IMR-90 (cell line): ENCODE data around the gene MERTK. TPM values are rescaled to one million over a fixed set of nuclear protein-coding genes. Genes with fewer than 3 reads are reported as not detected.

Experiments used
- ATAC-seq: fragments of 200-7000 bp; cut with Tn5 transposase; 2 replicates; pipeline ENCODE4 v1.9.1; 2020; ENCODE audit warnings: low read depth, mild to moderate bottlenecking, moderate library complexity
- BruUV-seq: library from RNA; stranded (reverse); fragments of 400-500 nt; replicated peaks from 2 replicates; lab custom pipeline; 2021; lab: Mats Ljungman, UMichigan
- CTCF ChIA-PET: fragments of 300-600 bp; formaldehyde crosslinking; extraction: SDS; loops from one replicate; lab custom pipeline; 2021; ENCODE audit warnings: antibody characterized with exemption; lab: Yijun Ruan, JAX
- POLR2A ChIA-PET: fragments of 300-600 bp; sonication (Branson Sonifier 250); formaldehyde crosslinking; loops from one replicate; lab custom pipeline; 2022; ENCODE audit warnings: antibody characterized with exemption; ENCODE audit not compliant: unreplicated experiment; lab: Charles Lee
- DNase-seq: peaks from one replicate; pipeline ENCODE4 v3.0.0; 2013
- H2AFZ ChIP-seq: replicated peaks from 2 replicates; pipeline ENCODE3; 2013; ENCODE audit warnings: low read length, mild to moderate bottlenecking; ENCODE audit not compliant: poor library complexity
- H2AK5ac ChIP-seq: 2 replicates; pipeline ENCODE4 v1.6.1; 2013; ENCODE audit warnings: low read depth, low read length, inconsistent platforms
- H2AK9ac ChIP-seq: replicated peaks from 2 replicates; pipeline ENCODE3; 2013; ENCODE audit warnings: mild to moderate bottlenecking, low read depth, low read length, moderate library complexity; ENCODE audit not compliant: poor library complexity
- H2BK120ac ChIP-seq: 2 replicates; pipeline ENCODE4 v1.6.1; 2013; ENCODE audit warnings: low read depth, low read length, inconsistent platforms
- H2BK15ac ChIP-seq: 3 replicates; pipeline ENCODE4 v1.6.1; 2013; ENCODE audit warnings: low read depth, low read length, inconsistent platforms
- H2BK20ac ChIP-seq: 2 replicates; pipeline ENCODE4 v1.6.1; 2013; ENCODE audit warnings: low read depth, mild to moderate bottlenecking, inconsistent platforms, low read length, moderate library complexity
- H2BK5ac ChIP-seq: 2 replicates; pipeline ENCODE4 v1.6.1; 2013; ENCODE audit warnings: mild to moderate bottlenecking, low read depth, low read length, inconsistent platforms; ENCODE audit not compliant: poor library complexity, severe bottlenecking
- H3K14ac ChIP-seq: replicated peaks from 2 replicates; pipeline ENCODE4 v1.6.1; 2013; ENCODE audit warnings: low read depth, low read length, inconsistent platforms
- H3K18ac ChIP-seq: 2 replicates; pipeline ENCODE4 v1.6.1; 2013; ENCODE audit warnings: low read depth, low read length, control low read depth
- H3K23ac ChIP-seq: 2 replicates; pipeline ENCODE4 v1.6.1; 2013; ENCODE audit warnings: low read depth, low read length, inconsistent platforms
- H3K27ac ChIP-seq: 2 replicates; pipeline ENCODE4 v1.5.1; 2013; ENCODE audit warnings: mild to moderate bottlenecking, control low read depth, low read length; ENCODE audit not compliant: insufficient read depth
- H3K27me3 ChIP-seq: 2 replicates; pipeline ENCODE4 v1.6.1; 2013; ENCODE audit warnings: low read length; ENCODE audit not compliant: control insufficient read depth, insufficient read depth
- H3K36me3 ChIP-seq: 2 replicates; pipeline ENCODE4 v1.6.1; 2013; ENCODE audit warnings: low read length, mixed read lengths; ENCODE audit not compliant: control insufficient read depth, insufficient read depth
- H3K4ac ChIP-seq: 2 replicates; pipeline ENCODE4 v1.6.1; 2013; ENCODE audit warnings: low read depth, low read length, inconsistent platforms
- H3K4me1 ChIP-seq: 2 replicates; pipeline ENCODE4 v1.6.1; 2013; ENCODE audit warnings: low read length, mixed read lengths; ENCODE audit not compliant: control insufficient read depth, insufficient read depth
- H3K4me2 ChIP-seq: 2 replicates; pipeline ENCODE4 v1.6.1; 2013; ENCODE audit warnings: low read depth, mild to moderate bottlenecking, control low read depth, low read length, moderate library complexity
- H3K4me3 ChIP-seq: 2 replicates; pipeline ENCODE4 v1.5.1; 2013; ENCODE audit warnings: low read depth, mild to moderate bottlenecking, control low read depth, low read length, moderate library complexity; ENCODE audit not compliant: insufficient read depth
- H3K56ac ChIP-seq: 2 replicates; pipeline ENCODE4 v1.6.1; 2013; ENCODE audit warnings: low read length, inconsistent platforms; ENCODE audit not compliant: insufficient read depth; ENCODE audit errors: extremely low read depth
- H3K79me1 ChIP-seq, 2 experiments: 2 replicates each; pipeline ENCODE4 v1.6.1; 2013; ENCODE audit warnings: low read length in 2 of 2, inconsistent platforms in 1 of 2, low read depth in 1 of 2
- H3K9ac ChIP-seq: 2 replicates; pipeline ENCODE4 v1.6.1; 2013; ENCODE audit warnings: low read depth, low read length, control low read depth
- H3K9me1 ChIP-seq: 2 replicates; pipeline ENCODE4 v1.6.1; 2013; ENCODE audit warnings: low read length, inconsistent platforms; ENCODE audit not compliant: insufficient read depth
- H3K9me3 ChIP-seq: 2 replicates; pipeline ENCODE4 v1.6.1; 2013; ENCODE audit warnings: low read length; ENCODE audit not compliant: control insufficient read depth, insufficient read depth
- H4K20me1 ChIP-seq: 2 replicates; pipeline ENCODE4 v1.6.1; 2013; ENCODE audit warnings: low read length, inconsistent platforms; ENCODE audit not compliant: insufficient read depth
- H4K5ac ChIP-seq: 2 replicates; pipeline ENCODE4 v1.6.1; 2013; ENCODE audit warnings: mild to moderate bottlenecking, low read depth, low read length, control low read depth
- H4K8ac ChIP-seq, 2 experiments: 2 replicates each; pipeline ENCODE4 v1.6.1; 2013; ENCODE audit warnings: low read depth in 2 of 2, low read length in 2 of 2, control low read depth in 1 of 2, inconsistent platforms in 1 of 2
- H4K91ac ChIP-seq: 2 replicates; pipeline ENCODE4 v1.6.1; 2013; ENCODE audit warnings: low read depth, low read length, inconsistent platforms; ENCODE audit not compliant: insufficient read depth
- MXI1 ChIP-seq: IDR thresholded peaks from 2 replicates; pipeline ENCODE4 v1.6.1; 2012; ENCODE audit warnings: low read depth, mild to moderate bottlenecking, low read length, moderate library complexity, borderline replicate concordance
- POLR2A ChIP-seq: IDR thresholded peaks from 2 replicates; pipeline ENCODE4 v1.6.1; 2012; ENCODE audit warnings: mild to moderate bottlenecking, low read depth, low read length
- WGBS, 2 experiments: methylation state at CpG; one replicate each; pipeline versions ENCODE4 v1.1.5 to v1.1.7; 2013; ENCODE audit warnings: missing lambda C conversion rate in 2 of 2; ENCODE audit not compliant: insufficient read length in 1 of 2; ENCODE audit errors: extremely low coverage in 2 of 2; 5-methylcytosine and 5-hydroxymethylcytosine counted together
- dilution Hi-C: fragments of 300-500 bp; cut with HindIII; formaldehyde crosslinking; loops from one replicate; pipeline ENCODE4 v1.14.3; 2018; ENCODE audit warnings: low sequenced_read_pairs; ENCODE audit not compliant: unreplicated experiment
- in situ Hi-C: fragments of 300-500 bp; cut with MboI; formaldehyde crosslinking; loops from 3 replicates; pipeline ENCODE4 v1.14.3; 2019; ENCODE audit warnings: low sequenced_read_pairs, inconsistent platforms, mixed read lengths
- intact Hi-C: fragments of 100-400 bp; cut with micrococcal nuclease; formaldehyde crosslinking; loops from 2 replicates; pipeline ENCODE4 v1.10.0; 2022
- polyA plus RNA-seq, 3 experiments: library from polyadenylated mRNA; depleted of rRNA; stranded (reverse); fragments of >200 nt; gene quantifications; 2 replicates each; pipeline ENCODE4 v1.2.3, GENCODE V29; 2012; ENCODE audit warnings: low replicate concordance in 1 of 3
- total RNA-seq: library from RNA; depleted of rRNA; stranded (reverse); fragments of >200 nt; gene quantifications from 2 replicates; pipeline ENCODE4 v1.2.3, GENCODE V29; 2012
- TF ChIP-seq, protein P1 (sequence below): fragments of 150-350 bp; IDR thresholded peaks from 2 replicates; pipeline ENCODE4 v1.6.1; 2016; ENCODE audit warnings: low read depth, mild to moderate bottlenecking, low read length, moderate library complexity, borderline replicate concordance

MERTK gene
- total and polyA plus RNA-seq, 2 of the 4 experiments (the other 2 are of a cell fraction) = 0.36 to 0.62 TPM

DNA sequence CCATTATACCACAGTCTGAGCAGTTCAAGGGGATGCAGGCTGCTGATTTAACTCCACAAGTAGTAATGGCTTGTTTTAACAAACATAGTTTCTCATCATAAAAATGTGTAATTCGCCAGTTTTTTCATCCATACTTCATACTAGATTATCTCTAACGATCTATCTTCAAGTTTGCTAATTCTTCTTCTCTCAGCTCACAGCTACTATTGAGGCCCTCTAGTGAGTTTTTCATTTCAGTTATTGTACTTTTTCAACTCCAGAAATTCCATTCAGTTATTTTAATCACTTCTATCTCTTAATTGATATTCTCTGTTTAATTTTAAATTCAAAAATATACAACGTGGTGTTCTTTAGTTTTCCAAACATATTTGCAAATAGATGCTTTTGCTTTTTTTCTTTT is 136.5 kb downstream of the MERTK start:
- Histone ChIP-seq H2AK9ac (no peak overlapping the region), H3K23ac (no peak overlapping the region), H3K18ac (no peak overlapping the region), H3K27ac (no peak overlapping the region), H2BK20ac (no peak overlapping the region), H4K20me1 (no peaks in the 10 kb centered on the region), H2BK120ac (no peak overlapping the region), H2AFZ (no peak overlapping the region), H3K4ac (no peak overlapping the region), H3K56ac (no peak overlapping the region), H3K14ac (no peak overlapping the region), H2BK15ac (no peak overlapping the region), H4K5ac (no peak overlapping the region), H3K4me3 (no peak overlapping the region), H3K27me3 (no peaks in the 10 kb centered on the region; the same call in 1 of the 2 replicates), H3K36me3 (no peaks in the 10 kb centered on the region), H4K91ac (no peak overlapping the region), H3K9ac (no peak overlapping the region), H3K9me3 (0 out of 2 replicates have a peak, but pooled peaks cover 1% of the 10 kb centered on the region), H2AK5ac (no peak overlapping the region), H4K8ac (no peak overlapping the region), H3K4me1 (peaks cover 3% of the 10 kb centered on the region; the same call in 1 of the 2 replicates), H3K79me1 (no peaks in the 10 kb centered on the region), H3K9me1 (no peaks in the 10 kb centered on the region; the same call in 1 of the 2 replicates), H3K4me2 (no peak overlapping the region), H2BK5ac (no peak overlapping the region)
- no CpG with 5 or more reads among the region's 3 CpGs for WGBS, 2 experiments
- in situ Hi-C loops = no loop called here
- ATAC-seq = no peak
- no TSS peak for BruUV-seq
- TF ChIP-seq POLR2A (no peak), MXI1 (no peak)
- TF ChIP-seq, protein P1, sequence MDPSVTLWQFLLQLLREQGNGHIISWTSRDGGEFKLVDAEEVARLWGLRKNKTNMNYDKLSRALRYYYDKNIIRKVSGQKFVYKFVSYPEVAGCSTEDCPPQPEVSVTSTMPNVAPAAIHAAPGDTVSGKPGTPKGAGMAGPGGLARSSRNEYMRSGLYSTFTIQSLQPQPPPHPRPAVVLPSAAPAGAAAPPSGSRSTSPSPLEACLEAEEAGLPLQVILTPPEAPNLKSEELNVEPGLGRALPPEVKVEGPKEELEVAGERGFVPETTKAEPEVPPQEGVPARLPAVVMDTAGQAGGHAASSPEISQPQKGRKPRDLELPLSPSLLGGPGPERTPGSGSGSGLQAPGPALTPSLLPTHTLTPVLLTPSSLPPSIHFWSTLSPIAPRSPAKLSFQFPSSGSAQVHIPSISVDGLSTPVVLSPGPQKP = no peak
- ChIA-PET POLR2A (no interaction called here), CTCF (interaction anchor here (0.6 kb wide), 1 partner anchor 172 kb away, joined by 3 read pairs; no protein-coding TSS in a partner anchor)
- intact Hi-C loops = no loop called here
- DNase-seq = no peak
- dilution Hi-C loops = no loop called here
